Chondrocyte (in vitro differentiated cells): ENCODE measurements around the gene C4orf54. TPM values are rescaled to one million over a fixed set of nuclear protein-coding genes. Genes with fewer than 3 reads are reported as not detected.
A peak's percentile ranks its signal among the peaks of the same experiment; 100 is the strongest.

Source experiments
- DNase-seq: peaks from one replicate; pipeline ENCODE4 v3.0.0; 2021; ENCODE audit warnings: mixed read lengths, low spot score
- H3K27ac Mint-ChIP-seq: one replicate; pipeline ENCODE4 v1.8.0; 2021; ENCODE audit warnings: mild to moderate bottlenecking, moderate library complexity, mixed read lengths; ENCODE audit not compliant: unreplicated experiment
- H3K27me3 Mint-ChIP-seq: 2 replicates; pipeline ENCODE4 v1.8.0; 2021; ENCODE audit warnings: low read depth, mixed read lengths
- H3K36me3 Mint-ChIP-seq: 2 replicates; pipeline ENCODE4 v1.8.0; 2021; ENCODE audit warnings: low read depth, mixed read lengths
- H3K4me1 Mint-ChIP-seq: 2 replicates; pipeline ENCODE4 v1.8.0; 2021; ENCODE audit warnings: low read depth, mild to moderate bottlenecking, mixed read lengths
- H3K4me3 Mint-ChIP-seq: one replicate; pipeline ENCODE4 v1.8.0; 2021; ENCODE audit warnings: mild to moderate bottlenecking, moderate library complexity, mixed read lengths; ENCODE audit not compliant: unreplicated experiment
- H3K9me3 Mint-ChIP-seq: 2 replicates; pipeline ENCODE4 v1.8.0; 2021; ENCODE audit warnings: low read depth, mixed read lengths
- CTCF ChIP-seq: fragments of 200-600 bp; sonication (generic); IDR thresholded peaks from 2 replicates; pipeline ENCODE4 v1.5.0; 2021; ENCODE audit warnings: antibody characterized with exemption, mild to moderate bottlenecking, moderate library complexity
- total RNA-seq: library from RNA; stranded (reverse); gene quantifications from 3 replicates; pipeline ENCODE4 v1.2.1, GENCODE V29; 2021

C4orf54 gene
- total RNA-seq, 1 donor from 2014 or later = not detected

- Mint-ChIP-seq H3K27ac (no peak overlapping the region), H3K36me3 (no peaks in the 10 kb centered on the region), H3K9me3 (peaks cover 4% of the 10 kb centered on the region), H3K4me1 (no peaks in the 10 kb centered on the region), H3K4me3 (no peak overlapping the region), H3K27me3 (peaks cover 18% of the 10 kb centered on the region)
- DNase-seq = no peak
- no peak for TF ChIP-seq CTCF
Observed at GRCh38 chr4:99665983-99666382, 8.4 kb upstream of the C4orf54 start.

GRCh38 chr4:99664716-99665115 is 7.1 kb upstream of the C4orf54 start:
- H3K36me3 Mint-ChIP-seq = no peaks in the 10 kb centered on the region
- H3K4me3 Mint-ChIP-seq = no peak overlapping the region
- no peak for TF ChIP-seq CTCF
- no peak overlapping the region for H3K27ac Mint-ChIP-seq
- no peaks in the 10 kb centered on the region for H3K4me1 Mint-ChIP-seq
- peaks cover 4% of the 10 kb centered on the region for H3K9me3 Mint-ChIP-seq
- DNase-seq = no peak
- peaks cover 19% of the 10 kb centered on the region for H3K27me3 Mint-ChIP-seq

DNA sequence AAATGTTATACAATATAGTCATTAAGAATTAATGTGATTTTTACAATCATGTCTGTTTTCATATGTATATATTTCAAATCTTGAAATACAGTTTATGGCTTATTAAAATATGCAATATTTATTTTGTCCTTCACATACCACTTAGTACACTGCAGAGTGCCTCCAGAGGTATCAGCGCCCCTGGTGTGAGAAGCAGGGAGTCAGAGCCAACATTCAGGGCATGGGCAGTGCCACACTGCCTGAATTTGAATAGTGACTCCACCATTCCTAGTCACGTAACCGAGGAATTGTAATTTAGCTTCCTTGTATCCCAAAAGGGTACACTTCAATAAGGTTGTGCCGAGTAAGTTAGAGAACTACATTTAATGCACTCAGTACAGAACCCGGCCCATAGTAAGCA is 4.3 kb upstream of the C4orf54 start:
- no peak for TF ChIP-seq CTCF
- Mint-ChIP-seq H3K36me3 (no peaks in the 10 kb centered on the region), H3K27me3 (peaks cover 19% of the 10 kb centered on the region)

DNA sequence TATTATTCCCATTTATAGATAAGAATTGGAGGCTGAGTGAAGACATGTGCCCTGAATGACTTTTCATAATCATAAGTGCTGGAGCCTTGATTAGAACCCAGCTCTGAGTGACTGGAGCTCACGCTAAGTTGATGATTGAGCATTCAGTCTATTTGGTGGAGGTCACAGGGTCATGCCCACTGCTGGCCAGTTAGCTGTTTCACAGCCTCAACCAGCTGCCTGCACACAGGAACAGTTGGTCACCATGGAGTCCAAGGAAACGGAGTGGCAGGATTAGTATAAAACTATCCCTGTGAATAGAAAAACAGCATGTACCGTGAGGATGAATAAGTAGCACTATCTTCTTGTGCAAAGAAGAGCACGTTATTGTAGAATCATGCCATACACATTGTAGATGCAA is 1.0 kb upstream of the C4orf54 start:
- Mint-ChIP-seq H3K9me3 (no peaks in the 10 kb centered on the region), H3K4me3 (no peak overlapping the region), H3K27me3 (peaks cover 16% of the 10 kb centered on the region), H3K4me1 (peaks cover 18% of the 10 kb centered on the region), H3K27ac (no peak overlapping the region), H3K36me3 (no peaks in the 10 kb centered on the region)
- no peak for TF ChIP-seq CTCF
- DNase-seq = no peak

More for the DNA sequence above, 4.3 kb upstream of the C4orf54 start:
- DNase-seq = no peak
- Mint-ChIP-seq H3K9me3 (no peaks in the 10 kb centered on the region), H3K27ac (no peak overlapping the region), H3K4me1 (no peaks in the 10 kb centered on the region), H3K4me3 (no peak overlapping the region)

DNA sequence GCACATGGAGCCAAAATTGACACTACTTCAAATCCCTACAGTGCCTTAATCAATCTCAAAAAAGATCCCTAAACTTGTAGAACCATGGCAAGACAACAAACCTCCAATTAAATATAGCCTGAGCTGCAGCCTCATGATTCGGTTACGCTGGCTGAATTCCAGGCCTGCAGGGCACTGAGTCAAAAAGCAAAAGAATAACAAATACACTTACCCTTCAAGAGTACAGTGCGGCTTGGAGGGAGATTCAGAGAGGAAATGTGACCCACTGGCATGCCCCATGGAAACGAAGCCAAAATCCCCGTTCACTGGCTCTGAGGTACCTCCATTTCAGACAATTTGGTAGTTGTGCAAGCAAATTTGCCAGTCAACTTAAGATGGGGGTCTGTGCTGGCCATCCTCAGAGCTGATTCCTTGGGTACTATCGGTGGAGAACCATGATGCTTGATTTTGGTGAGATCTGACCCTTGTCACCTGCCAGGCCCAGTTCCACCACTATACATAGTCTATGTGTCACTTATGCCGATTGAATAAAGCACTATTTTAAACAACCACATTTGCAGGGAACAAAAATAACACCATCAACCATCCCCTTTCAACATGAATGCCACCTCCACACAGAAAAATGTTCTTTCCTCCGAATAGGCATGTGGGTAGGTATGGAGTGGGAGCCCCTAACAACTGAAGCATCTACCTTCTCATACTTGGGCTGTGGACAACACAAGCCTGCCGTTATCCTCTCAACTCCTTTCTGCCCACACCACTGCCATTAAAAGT is 2.1 kb downstream of the C4orf54 start:
- Mint-ChIP-seq H3K27ac (peak overlapping the region; percentile 23), H3K36me3 (no peaks in the 10 kb centered on the region), H3K27me3 (peaks cover 6% of the 10 kb centered on the region), H3K4me3 (no peak overlapping the region), H3K9me3 (no peaks in the 10 kb centered on the region), H3K4me1 (peaks cover 18% of the 10 kb centered on the region)
- no peak for TF ChIP-seq CTCF
- no peak for DNase-seq
